Type B pancreatic cell (in vitro differentiated cells): ENCODE data around the gene FCHSD2. TPM values are rescaled to one million over a fixed set of nuclear protein-coding genes. Genes with fewer than 3 reads are reported as not detected.

Source experiments
- DNase-seq: peaks from one replicate; pipeline ENCODE4 v3.0.0; 2021; ENCODE audit warnings: mixed read lengths; ENCODE audit not compliant: unreplicated experiment; ENCODE audit errors: extremely low spot score
- H3K27ac Mint-ChIP-seq: 2 replicates; pipeline ENCODE4 v1.8.0; 2021; ENCODE audit warnings: mild to moderate bottlenecking, mixed read lengths
- H3K27me3 Mint-ChIP-seq: 2 replicates; pipeline ENCODE4 v1.8.0; 2021; ENCODE audit warnings: mixed read lengths
- H3K36me3 Mint-ChIP-seq: 2 replicates; pipeline ENCODE4 v1.8.0; 2021; ENCODE audit warnings: mixed read lengths
- H3K4me1 Mint-ChIP-seq: one replicate; pipeline ENCODE4 v1.8.0; 2021; ENCODE audit warnings: mixed read lengths; ENCODE audit not compliant: unreplicated experiment
- H3K4me3 Mint-ChIP-seq: 2 replicates; pipeline ENCODE4 v1.8.0; 2021; ENCODE audit warnings: mild to moderate bottlenecking, mixed read lengths
- H3K9me3 Mint-ChIP-seq: 2 replicates; pipeline ENCODE4 v1.8.0; 2021; ENCODE audit warnings: mixed read lengths
- CTCF ChIP-seq: fragments of 200-600 bp; sonication (generic); conservative IDR thresholded peaks from 2 replicates; pipeline ENCODE4 v1.5.0; 2021; ENCODE audit warnings: antibody characterized with exemption, mild to moderate bottlenecking
- total RNA-seq: library from RNA; stranded (reverse); gene quantifications from 2 replicates; pipeline ENCODE4 v1.2.1, GENCODE V29; 2021; ENCODE audit warnings: low replicate concordance

FCHSD2 gene
- total RNA-seq, 1 donor from 2014 or later = 30.8 TPM

- no peak for DNase-seq
- no peak overlapping the region for H3K27ac Mint-ChIP-seq
- H3K4me1 Mint-ChIP-seq = peaks cover 10% of the 10 kb centered on the region
- no peak overlapping the region for H3K4me3 Mint-ChIP-seq
- no peak for TF ChIP-seq CTCF
- peaks cover 3% of the 10 kb centered on the region for H3K27me3 Mint-ChIP-seq
- H3K36me3 Mint-ChIP-seq = peaks cover 24% of the 10 kb centered on the region
- peaks cover 12% of the 10 kb centered on the region for H3K9me3 Mint-ChIP-seq
These were observed 140.5 kb downstream of the FCHSD2 start for GRCh38 chr11:73001615-73002014.

DNA sequence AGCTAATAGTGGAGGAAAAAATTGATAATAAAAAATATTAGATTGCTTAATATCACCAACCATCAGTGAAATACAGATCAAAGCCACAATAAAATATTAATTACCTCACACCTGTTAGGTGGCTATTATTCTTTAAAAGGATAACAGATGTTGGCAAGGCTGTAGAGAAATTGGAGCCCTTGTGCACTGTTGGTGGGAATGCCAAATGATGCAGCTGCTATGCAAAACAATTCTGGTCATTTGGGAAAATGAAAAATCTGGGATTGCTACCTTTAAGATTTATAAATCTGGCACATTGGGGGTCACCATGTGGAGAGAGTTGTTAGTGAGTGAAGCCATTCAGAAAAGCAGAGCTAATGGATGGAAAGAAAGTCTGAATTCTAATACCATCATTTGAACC, 143.4 kb downstream of the FCHSD2 start:
- no peak for DNase-seq
- H3K36me3 Mint-ChIP-seq = peaks cover 7% of the 10 kb centered on the region
- peaks cover 10% of the 10 kb centered on the region for H3K4me1 Mint-ChIP-seq
- H3K9me3 Mint-ChIP-seq = no peaks in the 10 kb centered on the region
- no peak overlapping the region for H3K27ac Mint-ChIP-seq
- no peaks in the 10 kb centered on the region for H3K27me3 Mint-ChIP-seq
- no peak overlapping the region for H3K4me3 Mint-ChIP-seq
- TF ChIP-seq CTCF = no peak

DNA sequence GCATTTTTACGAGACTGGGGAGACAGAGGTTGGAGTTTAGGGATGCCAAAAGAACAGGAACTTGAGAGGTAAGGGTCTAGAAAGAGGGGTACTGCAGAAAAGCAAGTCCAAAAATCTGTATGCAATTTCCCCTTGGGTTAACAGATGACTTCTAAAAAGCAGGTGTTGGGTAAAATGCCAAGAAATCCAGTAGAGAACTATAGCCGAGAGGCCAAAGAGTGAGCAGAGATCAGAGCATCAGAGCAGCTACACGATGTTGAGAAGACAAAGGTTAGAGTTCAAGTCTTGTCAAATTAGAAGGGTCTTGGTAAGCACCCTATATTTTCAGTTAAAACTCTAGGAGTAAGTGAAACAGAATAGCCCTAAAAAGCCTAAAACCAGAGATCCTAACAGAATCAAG, 145.2 kb downstream of the FCHSD2 start:
- H3K4me3 Mint-ChIP-seq = no peak overlapping the region
- H3K27me3 Mint-ChIP-seq = no peaks in the 10 kb centered on the region
- H3K27ac Mint-ChIP-seq = no peak overlapping the region
- H3K9me3 Mint-ChIP-seq = no peaks in the 10 kb centered on the region
- H3K36me3 Mint-ChIP-seq = peaks cover 7% of the 10 kb centered on the region
- TF ChIP-seq CTCF = no peak
- H3K4me1 Mint-ChIP-seq = peaks cover 7% of the 10 kb centered on the region
- DNase-seq = no peak

- Mint-ChIP-seq H3K27me3 (no peaks in the 10 kb centered on the region), H3K4me1 (peaks cover 6% of the 10 kb centered on the region), H3K36me3 (no peaks in the 10 kb centered on the region), H3K4me3 (no peak overlapping the region), H3K27ac (no peak overlapping the region), H3K9me3 (no peaks in the 10 kb centered on the region)
- no peak for DNase-seq
- no peak for TF ChIP-seq CTCF
These were observed 152.4 kb downstream of the FCHSD2 start for GRCh38 chr11:72989727-72990126.

- Mint-ChIP-seq H3K4me3 (no peak overlapping the region), H3K27me3 (no peaks in the 10 kb centered on the region), H3K27ac (no peak overlapping the region), H3K4me1 (peaks cover 6% of the 10 kb centered on the region), H3K9me3 (no peaks in the 10 kb centered on the region), H3K36me3 (no peaks in the 10 kb centered on the region)
- DNase-seq = no peak
- no peak for TF ChIP-seq CTCF
These were observed 153.3 kb downstream of the FCHSD2 start for GRCh38 chr11:72988821-72989220.

DNA sequence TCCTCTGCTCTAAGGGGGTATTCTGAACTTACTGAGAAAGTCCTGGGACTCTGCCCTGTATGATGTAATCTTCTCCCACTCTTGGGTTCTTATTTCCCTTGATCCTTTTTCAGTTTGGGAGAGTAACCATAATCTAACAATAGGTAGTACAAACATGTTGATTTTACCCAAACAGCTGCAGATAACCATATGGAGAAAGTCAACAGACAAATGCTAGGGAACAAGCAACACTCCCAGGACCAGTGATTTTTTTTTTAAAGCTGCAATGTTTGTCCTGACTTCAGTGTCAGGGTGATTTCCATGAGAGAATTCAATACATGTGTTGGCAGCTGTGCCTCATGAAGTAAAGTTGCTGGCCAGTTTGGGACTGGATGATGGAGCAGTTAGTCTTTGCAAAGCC, 156.5 kb downstream of the FCHSD2 start:
- Mint-ChIP-seq H3K9me3 (no peaks in the 10 kb centered on the region), H3K4me3 (no peak overlapping the region), H3K27ac (no peak overlapping the region), H3K4me1 (peaks cover 6% of the 10 kb centered on the region), H3K36me3 (no peaks in the 10 kb centered on the region), H3K27me3 (no peaks in the 10 kb centered on the region)
- no peak for TF ChIP-seq CTCF
- no peak for DNase-seq
